Prostate gland (tissue), 2 donors: ENCODE results near the gene ITFG1.

Experiments used
- POLR2A ChIP-seq: fragments of 450-650 bp; IDR thresholded peaks from one replicate; pipeline ENCODE4 v1.6.1; 2016; ENCODE audit warnings: antibody characterized with exemption, mild to moderate bottlenecking
- TF ChIP-seq, protein P1 (sequence below), 4 experiments: fragments of 200-600 bp in 2 of 4; fragments of 450-650 bp in 2 of 4; sonication (generic) in 2 of 4; IDR thresholded peaks; 1 replicate in 3 of 4; 2 replicates in 1 of 4; pipeline ENCODE4 v1.5.1; 2016 to 2019; ENCODE audit warnings: antibody characterized with exemption in 4 of 4, mild to moderate bottlenecking in 2 of 4, moderate library complexity in 2 of 4

DNA sequence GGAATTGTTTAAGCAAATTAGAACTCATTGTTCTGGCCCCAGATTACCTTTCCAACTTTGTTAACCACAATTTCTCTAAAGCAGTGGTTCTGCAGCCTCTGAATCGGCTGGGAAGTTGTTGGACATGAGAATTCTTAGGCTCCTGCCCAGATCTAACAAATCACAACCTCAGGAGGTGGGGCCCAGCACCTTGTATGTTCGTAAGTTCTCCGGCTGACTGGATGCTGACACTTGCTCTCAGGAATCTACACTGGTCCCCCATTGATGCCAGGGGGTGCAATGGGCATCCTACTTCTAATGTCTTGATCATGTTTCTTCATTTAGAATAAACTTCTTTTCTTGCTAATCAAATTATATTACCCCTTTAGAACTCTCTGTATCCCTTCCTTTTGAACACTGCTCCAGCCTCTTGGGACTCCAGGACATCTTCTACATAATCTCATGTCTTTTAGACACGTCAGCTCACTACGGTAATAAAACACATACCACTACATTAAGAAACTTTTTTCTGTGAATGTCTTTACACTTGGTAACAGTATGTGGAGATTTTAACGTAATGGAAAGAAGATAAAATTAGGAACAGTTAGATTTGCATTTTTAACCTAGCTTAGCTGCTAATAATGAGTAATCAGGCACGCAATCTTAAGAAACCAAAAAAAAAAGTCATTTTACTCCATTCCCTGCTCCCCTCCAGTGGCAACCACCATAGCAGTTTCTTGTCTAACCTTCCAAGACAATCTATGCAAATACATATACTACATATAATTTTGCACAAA, 143.2 kb downstream of the ITFG1 start:
- TF ChIP-seq, protein P1, sequence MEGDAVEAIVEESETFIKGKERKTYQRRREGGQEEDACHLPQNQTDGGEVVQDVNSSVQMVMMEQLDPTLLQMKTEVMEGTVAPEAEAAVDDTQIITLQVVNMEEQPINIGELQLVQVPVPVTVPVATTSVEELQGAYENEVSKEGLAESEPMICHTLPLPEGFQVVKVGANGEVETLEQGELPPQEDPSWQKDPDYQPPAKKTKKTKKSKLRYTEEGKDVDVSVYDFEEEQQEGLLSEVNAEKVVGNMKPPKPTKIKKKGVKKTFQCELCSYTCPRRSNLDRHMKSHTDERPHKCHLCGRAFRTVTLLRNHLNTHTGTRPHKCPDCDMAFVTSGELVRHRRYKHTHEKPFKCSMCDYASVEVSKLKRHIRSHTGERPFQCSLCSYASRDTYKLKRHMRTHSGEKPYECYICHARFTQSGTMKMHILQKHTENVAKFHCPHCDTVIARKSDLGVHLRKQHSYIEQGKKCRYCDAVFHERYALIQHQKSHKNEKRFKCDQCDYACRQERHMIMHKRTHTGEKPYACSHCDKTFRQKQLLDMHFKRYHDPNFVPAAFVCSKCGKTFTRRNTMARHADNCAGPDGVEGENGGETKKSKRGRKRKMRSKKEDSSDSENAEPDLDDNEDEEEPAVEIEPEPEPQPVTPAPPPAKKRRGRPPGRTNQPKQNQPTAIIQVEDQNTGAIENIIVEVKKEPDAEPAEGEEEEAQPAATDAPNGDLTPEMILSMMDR (IDR thresholded peaks at IDR 0.05): no peak
- no peak for TF ChIP-seq POLR2A
